Astrocyte of the spinal cord (primary cell): ENCODE measurements around the gene STK25.

ENCODE experiments used
- DNase-seq: peaks from one replicate; pipeline ENCODE4 v3.0.0; 2011; ENCODE audit warnings: low read depth, low spot score
- H3K4me3 ChIP-seq: 2 replicates; pipeline ENCODE4 v1.5.1; 2011; ENCODE audit warnings: low read depth, mild to moderate bottlenecking, low read length, moderate library complexity
- CTCF ChIP-seq: IDR thresholded peaks from 2 replicates; pipeline ENCODE4 v1.5.1; 2012; ENCODE audit warnings: low read depth, mild to moderate bottlenecking, low read length, inconsistent platforms
- in situ Hi-C: cut with HindIII; loops from 2 replicates; pipeline ENCODE4 v1.10.0; 2017; ENCODE audit warnings: low sequenced_read_pairs

The STK25 gene

DNA sequence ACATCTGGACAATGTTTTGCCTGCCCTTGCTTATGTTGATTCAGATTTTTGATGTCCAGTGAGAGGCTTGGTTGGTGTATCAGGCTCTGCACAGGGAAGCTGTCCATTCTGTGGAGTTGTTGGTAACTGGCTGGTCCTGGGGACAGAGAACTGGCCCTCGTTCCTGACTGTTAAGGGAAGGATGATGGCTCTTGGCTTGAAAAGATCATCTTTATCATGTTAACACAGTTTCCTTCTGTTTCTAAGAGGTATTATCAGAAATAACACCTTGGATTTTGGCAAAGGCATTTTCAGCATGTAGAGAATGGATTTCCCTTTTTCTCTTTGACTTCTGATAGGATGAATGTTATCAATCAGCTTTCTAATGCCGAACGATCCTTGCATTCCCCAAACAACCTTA, 19.3 kb downstream of the STK25 start:
- in situ Hi-C loops = no loop called here
- DNase-seq = no peak
- no peak overlapping the region for H3K4me3 ChIP-seq
- no peak for TF ChIP-seq CTCF

GRCh38 chr2:241485172-241485911, 23.0 kb downstream of the STK25 start:
- no peak for DNase-seq
- H3K4me3 ChIP-seq = no peak overlapping the region
- in situ Hi-C loops = no loop called here
- TF ChIP-seq CTCF = no peak

DNA sequence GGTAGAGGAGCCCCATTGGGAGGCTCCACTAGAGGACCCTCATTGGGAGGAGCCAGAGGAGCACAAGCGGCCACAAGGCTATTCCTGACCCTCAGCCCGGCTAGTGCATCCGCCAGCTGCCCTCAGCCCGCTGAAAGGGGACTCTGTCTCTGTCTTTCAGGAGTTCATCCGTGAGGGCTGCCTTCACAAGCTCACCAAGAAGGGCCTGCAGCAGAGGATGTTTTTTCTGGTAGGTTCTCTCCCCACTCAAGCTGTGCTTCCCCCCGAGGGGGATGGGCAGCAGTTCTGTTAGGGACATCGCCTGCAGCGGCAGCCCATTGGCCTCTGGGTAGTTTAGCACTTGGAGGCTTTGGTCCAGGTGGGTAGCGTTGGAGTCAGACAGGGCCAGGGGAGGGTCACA, 25.1 kb downstream of the STK25 start:
- no peak overlapping the region for H3K4me3 ChIP-seq
- TF ChIP-seq CTCF = no peak
- in situ Hi-C loops = no loop called here
- no peak for DNase-seq

DNA sequence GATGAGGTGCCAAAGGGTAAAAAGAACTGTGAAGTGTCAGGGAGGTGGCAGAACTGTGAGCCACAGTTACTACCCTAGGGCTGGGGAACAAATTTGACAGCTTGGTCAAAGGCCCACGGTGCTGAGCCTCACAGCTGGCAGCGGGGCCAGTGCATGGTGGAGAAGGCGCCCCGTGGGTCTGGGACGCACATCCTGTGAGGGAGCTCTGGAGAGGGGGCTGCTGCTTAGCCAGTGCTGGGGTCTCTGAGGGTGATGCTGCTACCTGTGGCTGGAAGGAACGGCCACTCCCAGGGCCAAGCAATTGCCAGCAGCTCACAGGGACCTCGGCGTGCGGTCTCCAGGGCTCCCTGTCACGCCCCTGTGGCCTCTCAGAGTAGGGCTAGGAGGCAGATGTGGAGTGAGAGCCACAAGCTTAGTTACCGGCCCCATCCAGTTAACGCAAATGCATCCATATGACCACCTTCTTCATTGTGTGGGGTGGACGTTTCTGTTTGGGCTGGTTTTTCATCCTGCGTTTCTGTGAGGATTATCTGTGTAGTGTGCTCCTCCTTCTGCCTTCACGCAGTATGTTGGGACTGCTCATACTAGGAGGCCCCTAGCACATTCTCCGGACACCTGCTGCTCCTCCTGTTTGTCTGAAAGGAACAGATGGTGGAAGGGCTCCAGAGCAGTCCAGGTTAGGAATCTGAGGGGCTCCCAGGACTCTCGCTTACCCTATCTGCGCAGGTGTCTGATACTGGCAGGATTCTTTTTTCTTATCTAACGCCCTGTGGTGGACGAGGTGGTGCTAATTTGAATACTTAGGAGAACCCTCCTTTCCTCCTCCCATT, 26.0 kb downstream of the STK25 start:
- DNase-seq = no peak
- no peak overlapping the region for H3K4me3 ChIP-seq
- TF ChIP-seq CTCF = no peak
- in situ Hi-C loops = no loop called here

GRCh38 chr2:241481687-241482086, 26.7 kb downstream of the STK25 start:
- DNase-seq = no peak
- TF ChIP-seq CTCF = no peak
- in situ Hi-C loops = no loop called here
- no peak overlapping the region for H3K4me3 ChIP-seq

DNA sequence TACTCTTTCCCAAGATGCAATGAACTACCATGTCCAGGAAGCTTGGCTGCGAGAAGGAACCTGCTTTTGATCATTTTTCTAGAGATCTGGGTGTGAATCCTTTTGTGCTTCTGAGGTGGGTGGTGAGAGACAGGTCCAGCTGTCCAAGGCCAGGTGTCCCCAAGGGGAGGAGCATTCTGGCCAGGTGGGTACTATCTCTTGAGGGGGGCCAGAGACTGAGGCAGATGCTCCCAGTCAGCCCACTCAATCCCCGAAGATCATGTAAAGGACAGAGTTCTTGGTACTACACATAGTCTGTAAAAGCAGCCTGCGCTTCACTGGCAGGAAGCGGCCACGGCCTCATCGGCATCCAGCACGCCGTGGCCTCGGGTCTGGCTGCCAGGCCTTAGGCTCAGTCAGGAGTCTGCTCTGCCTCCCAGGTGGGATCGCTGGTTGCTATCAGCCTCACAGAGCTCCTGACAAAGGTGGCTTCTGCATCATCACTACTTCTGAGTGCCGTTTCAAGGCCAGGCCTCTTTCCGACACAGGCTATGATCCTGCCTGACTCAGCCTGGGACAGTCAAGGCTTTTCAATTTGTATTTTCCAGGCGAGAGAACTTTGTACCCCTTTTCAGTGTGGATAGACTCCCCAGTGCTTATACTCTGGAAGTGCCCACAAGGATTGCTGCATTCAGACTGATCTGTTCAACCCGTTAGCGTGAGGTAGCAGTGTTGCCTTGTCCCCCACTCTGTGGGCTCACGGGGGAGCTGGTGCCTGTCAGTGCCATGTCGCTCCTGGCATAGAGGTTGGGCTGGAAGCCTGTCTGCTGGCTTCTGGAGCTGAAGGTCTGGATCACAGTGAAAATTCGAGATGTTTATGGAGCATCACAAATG, 29.1 kb downstream of the STK25 start:
- H3K4me3 ChIP-seq = no peak overlapping the region
- no peak for DNase-seq
- in situ Hi-C loops = no loop called here
- TF ChIP-seq CTCF = no peak
